GM18502 (cell line): ENCODE measurements around the gene PM20D1.
A peak's percentile ranks its signal among the peaks of the same experiment; 100 is the strongest.

Experiments
- ATAC-seq: cut with Tn5 transposase; IDR thresholded peaks from one replicate; pipeline ENCODE4 v1.9.1; 2021; ENCODE audit warnings: mild to moderate bottlenecking; ENCODE audit not compliant: unreplicated experiment, poor library complexity

Gene PM20D1

DNA sequence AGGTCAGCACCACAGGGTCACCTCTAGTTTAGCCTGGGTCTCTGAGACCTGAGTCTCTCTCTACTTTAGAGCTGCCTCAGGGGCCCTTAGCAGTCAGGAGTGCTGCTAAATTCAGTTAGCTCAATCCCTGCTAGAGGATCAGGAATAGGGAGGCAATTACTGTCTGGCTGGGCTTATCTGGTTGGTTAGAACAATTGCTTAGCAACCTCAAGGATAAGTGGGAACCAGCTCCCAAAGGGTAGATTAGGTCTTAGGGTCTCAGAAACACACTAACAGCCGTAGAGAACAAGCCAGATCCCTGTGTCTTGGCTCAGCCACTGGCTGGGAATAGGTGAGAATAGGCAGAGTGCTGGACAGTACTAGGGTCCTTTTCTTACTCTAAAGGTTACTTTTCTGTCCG lies 7.7 kb downstream of the PM20D1 start:
- ATAC-seq = no peak

DNA sequence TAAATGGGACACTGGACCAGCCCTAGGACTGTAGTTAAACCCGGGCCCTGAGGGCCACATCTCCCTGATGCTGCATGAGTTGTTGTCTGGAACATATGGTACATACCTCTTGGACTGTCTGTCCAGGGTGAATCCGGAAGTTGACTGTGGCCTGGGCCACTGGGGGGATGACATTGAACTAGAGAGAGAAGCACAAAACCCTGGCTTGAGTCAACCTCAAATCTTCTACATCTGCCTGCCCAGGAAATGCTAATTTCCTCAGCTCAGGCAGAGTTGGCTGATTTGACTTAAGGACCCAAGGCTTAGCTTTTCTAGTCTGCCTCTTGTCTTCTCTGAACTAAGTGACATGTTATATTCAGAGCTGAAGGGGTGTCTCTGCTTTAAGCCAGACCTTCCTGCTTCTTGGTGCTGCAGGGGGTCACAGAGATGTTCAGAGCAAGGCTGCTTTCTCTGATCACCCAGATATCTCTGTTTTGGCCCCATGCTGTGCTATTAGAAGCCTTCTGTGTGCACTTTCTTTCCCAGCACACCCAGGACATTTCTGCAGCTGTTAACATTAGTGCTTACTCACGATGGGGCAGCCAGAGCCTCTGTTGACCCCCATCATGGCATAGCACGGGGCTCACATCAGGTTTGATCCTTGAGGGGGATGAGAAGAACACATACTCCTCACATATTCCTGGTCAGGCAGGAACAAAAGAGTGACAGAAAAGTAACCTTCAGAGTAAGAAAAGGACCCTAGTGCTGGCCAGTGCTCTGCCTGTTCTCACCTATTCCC lies 9.6 kb downstream of the PM20D1 start:
- no peak for ATAC-seq

DNA sequence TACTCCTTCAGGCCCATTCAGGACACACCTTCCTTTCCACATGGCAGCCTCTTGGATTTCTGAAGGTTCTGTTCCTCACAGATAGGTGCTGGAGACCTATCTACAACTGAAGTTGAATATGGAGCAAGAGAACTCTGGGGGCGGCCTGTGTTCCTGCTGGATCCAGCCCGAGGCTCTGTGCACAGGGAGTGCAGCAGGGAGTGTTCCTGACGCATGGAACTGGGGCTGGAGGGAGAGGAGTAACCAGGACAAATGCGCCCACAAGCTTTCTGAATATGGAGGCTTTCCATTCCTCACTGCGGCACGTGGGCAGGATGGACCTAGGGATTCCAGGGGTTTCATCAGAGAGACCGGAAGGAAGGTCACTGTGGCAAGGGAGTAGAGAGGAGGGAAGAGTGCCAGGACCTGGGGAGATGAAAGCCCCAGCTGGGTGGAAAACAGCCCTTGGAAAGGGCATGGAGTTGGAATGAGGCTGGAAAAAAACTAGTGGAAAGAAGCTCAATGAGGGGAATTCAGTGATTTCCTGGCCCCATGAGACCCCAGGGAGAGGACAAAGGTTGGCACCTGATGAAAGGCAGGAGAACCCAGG lies 12.5 kb downstream of the PM20D1 start:
- ATAC-seq = no peak

DNA sequence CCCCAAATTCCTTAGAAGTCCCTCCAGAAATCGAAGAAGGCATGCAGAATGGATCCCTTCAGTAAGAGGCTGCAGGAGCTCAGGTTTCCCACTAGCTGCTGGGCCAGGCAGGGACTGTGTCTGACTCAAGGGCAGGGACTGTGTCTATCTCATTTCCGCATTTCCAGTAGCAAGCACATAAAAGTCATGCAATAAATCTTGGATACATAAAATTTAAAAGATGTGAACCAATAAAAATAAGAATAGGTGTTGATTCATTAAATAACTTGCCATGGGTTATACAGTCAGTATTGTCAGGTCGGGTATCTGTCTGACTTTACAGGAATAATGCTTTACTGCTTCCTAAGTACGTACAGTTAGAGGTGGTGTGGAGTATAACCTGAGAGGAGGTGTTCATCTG lies 15.2 kb downstream of the PM20D1 start:
- no peak for ATAC-seq

DNA sequence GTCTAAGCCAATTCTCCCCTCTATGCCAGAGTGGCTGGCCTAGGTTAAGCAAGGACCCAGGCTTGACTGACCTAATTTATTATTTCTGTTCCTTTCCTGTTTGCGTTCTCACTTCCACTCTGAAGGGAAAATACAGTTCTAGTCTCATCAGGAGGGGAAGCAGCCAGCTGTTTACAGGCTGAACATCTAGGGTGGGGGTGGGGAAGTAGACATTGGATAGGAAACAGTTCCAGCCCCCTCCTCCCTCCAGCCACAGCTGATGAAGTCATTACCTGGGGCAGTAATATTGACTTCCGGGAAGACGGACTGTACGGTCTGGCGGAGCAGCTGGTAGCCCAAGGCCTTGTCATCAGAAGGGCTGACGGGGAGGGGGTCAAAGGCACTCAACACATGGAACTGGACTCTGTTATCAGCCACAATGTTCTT lies 17.6 kb downstream of the PM20D1 start:
- ATAC-seq = no peak

DNA sequence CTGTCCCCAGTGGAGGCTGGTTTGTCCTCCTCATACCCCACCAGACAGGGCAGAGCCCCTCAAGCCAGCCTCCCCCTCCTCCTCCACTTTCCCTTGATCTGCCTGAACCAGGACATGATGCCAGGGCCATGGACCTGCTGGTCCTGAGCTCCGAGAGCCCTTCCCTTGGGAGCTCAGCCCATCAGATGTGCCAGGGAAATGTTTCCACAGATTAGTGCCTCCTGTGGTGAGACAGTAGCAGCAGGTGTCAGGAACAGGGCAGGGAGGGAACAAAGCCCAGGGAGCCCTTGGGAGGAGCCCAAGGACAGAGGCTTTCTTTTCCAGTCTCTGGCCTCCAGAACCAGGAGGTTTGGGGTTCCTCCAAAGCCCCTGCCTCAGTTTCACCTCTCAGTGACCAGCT lies 22.3 kb downstream of the PM20D1 start:
- no peak for ATAC-seq

DNA sequence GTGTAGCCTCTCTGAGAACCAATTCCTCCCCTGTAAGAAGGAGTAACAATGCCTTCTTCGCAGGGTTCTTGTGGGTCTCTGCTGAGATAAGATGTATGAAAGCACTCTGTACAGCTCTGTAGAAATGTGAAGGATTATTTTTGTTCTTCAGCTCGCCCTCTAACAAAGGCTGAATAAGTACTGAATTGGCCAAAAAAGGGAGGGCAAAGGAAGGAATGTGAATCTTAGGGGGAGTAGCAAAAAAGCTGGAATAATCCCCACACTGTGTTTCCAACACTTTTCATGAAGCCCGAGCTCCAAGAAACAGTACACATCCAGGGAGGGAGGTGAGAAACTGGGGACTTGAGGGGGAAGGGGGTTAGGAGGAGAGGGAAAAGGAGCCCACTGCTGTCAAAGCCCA lies 22.9 kb downstream of the PM20D1 start:
- ATAC-seq = no peak

DNA sequence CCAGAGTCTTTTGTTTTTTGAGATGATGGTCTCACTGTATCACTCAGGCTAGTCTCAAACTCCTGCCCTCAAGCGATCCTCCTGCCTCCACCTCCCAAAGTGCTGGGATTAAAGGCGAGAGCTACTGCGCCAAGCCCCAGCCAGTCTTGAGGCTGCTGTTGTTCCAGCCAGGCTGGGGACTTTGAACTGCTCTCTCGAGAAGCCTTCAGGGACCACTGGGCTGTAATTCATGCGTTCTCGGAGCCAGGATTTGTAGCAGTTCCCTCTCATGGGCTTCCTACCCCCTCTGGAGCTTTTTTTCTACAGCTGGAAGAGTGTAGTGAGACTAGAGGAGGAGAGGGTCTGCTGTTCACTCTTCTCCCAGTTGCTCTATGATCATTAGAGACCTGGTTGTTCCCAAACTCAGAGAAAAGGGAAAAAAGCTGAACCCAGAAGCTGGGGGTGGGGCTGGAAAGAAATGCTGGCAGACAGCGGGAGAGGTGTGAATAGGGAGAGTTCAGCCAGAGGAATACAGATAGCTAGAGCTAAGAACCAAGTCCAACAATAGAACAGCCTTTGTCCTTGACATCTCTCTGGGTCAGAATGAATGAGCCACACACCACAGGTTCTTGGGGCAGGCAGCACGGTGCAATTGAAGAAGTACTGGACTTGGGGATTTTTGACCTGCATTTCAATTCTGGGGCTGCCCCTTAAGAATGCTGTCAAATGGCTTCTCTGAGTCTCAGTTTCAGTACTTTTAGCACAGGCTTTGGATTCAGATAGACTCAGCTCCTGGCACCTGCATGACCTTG lies 23.7 kb downstream of the PM20D1 start:
- no peak for ATAC-seq

DNA sequence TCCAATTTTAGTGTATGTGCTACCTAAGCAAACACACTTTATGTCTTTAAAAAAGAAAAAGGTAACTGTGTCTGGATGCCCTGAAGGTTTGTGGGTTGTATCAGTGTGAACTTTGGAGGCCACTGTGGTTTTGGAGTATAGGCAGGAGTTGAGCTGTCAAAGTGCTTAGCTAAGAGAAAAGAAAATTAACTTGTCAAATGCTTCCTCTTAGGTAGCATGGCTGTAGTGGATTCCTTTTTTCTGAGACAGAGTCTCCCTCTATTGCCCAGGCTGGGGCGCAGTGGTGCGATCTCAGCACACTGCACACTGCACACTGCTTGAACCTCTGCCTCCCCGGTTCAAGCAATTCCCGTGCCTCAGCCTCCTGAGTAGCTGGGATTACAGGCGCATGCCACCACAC lies 25.8 kb downstream of the PM20D1 start:
- no peak for ATAC-seq

DNA sequence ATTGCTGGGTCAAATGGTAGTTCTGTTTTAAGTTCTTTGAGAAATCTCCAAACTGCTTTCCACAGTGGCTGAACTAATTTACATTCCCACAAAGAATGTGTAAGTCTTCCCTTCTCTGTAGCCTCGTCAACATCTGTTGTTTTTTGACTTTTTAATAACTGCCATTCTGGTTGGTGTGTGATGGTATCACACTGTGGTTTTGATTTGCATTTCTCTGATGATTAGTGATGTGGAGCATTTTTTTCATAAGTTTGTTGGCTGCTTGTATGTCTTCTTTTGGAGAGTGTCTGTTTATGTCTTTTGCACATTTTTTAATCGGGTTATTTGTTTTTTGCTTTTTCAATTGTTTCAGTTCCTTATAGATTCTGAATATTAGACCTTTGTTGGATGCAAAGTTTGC lies 26.7 kb downstream of the PM20D1 start:
- ATAC-seq = peak; percentile 69

DNA sequence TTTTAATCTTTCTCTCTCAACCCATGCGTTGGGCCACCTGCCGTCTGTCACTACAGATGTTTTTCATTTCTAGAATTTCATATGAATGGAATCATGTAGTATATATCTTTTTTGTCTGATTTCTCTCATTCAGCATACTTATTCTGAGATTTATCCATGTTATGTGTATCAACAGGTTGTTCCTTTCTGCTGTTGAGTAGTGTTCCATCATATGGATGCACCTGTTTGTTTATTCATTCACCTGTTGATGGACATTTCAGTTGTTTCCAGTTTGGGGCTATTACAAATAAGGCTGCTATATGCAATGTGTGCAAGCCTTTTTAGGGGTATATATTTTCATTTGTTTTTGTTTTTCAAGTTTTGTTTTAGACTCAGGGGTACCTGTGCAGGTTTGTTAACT lies 27.5 kb downstream of the PM20D1 start:
- no peak for ATAC-seq

DNA sequence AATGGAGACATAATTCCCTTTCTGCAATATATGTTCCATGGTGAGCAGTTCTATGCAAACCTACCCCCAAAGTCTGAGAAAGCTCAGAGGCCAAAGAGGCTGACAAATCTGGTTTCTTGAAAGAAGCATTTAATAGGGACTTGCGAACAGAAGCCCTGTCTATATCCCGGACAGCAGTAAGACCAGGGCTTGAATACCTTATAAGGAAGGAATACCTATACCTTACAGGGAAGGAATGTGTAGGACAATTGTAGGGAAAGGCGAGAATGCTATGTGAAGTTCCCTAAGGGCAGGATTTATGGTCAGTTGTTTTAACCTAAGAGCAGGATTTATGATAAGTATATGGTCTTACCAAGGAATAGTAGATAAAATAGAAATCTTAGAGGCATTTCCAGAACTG lies 31.9 kb downstream of the PM20D1 start:
- ATAC-seq = no peak

DNA sequence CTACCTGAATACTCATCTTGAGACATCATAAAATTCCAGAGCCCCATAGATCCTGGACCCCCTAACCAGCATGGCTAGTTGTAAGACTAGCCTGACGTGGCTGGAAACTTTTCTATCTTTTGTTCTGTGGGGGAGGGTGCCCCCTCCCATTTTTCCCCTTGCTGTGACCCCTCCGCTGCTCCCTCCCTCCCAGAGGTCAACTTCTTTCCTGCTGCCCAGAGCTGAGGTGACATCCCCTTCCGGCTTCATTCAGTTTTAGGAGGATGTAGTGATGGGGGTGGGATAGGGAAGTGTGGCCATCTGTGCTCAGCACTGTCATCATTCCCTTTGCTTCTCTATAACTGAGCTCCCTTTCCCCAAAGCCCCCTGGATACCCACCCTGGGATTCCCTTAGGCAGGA lies 32.6 kb downstream of the PM20D1 start:
- no peak for ATAC-seq

DNA sequence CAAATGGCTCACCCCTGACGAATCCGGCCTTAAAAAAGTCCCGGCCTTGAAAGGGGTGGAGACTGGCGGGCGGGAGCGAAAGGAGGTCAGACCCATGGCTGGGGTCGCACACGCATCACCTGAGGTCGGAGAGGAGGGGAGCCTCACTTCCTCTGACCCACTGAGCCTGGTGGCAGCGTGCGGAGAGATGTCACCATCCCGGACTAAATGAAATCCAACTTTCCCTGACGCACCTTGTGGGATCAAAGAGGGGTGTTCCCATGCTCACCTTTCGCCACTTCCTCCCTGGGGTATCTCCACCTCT lies 36.2 kb downstream of the PM20D1 start:
- peak; percentile 16 for ATAC-seq

DNA sequence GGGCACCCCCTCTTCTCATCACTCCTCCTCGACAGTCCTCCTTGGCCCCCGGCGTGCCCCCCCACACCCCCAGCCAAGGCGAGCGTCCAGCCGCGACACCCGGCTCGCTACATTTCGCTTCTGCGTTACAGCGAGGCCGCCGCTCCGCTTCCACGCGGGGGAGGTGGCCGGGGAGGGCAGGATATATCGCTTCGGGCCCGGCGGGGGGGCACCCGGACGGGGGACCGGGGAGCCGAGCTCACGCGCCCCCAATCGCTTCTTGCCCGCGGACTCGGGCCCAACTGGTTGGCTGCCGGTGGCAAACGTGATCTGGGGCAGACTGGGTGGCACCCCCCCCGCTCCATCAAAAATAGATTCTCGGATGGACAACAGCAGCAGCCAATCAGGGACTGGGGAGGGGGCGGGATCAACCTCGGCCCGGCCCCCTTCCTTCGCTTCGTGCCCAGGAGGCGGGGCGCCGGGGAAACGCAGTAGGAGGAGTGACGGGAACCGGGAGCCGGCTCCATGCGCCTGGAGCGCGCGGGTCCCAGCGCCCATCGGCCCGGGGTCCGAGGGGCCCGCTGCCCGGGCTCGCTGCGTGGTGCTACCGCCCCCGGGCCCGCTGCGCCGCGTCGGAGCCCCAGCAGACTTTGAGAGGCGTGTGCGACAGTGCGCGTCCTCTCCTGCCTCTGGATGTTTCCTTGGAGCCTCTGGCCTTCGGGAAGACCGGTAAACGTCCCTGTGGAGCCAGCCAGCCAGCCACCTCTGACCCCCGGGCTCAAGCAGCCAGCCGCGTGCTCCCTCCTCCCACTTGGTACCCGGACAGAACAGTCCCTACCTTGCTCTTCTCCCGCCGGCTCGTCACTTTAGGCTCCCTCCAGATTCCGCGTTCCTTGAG lies 36.8 kb downstream of the PM20D1 start, which contains the start of gene SLC41A1:
TSS of gene SLC41A1 (minus strand) at position 321 of the 877 bp plus-strand sequence. CDS start 2,757 bp downstream, outside the sequence.
- ATAC-seq = peak; percentile 88

DNA sequence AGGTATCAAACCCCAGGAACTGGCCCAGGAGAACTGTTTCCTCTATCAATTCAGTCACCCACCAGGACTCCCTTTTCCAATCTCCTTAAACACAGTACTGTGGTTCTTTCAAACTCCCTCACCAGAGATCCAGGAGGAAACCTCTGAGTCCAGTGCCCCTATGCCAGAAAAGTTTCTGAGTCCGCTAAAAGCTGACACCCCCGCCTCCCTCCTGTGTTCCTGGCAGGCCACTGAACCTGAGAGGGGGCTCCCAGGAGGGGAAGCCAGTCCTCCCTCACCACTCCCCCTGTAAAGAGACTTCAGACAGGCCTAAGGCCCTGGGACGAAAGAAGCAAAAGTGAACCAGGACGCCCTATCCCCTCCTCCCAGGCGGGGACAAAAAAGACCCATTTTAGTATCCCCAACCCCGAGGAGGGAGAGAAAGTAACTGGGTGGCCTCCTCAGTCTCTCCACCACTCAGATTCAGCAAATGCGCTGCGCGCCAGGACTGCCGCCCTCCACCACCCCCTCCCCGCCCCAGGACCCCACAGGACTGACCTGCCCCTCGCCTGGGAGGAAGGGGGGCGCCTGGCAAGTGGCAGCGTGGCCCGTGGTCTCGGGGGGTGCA lies 37.6 kb downstream of the PM20D1 start:
- ATAC-seq = peak; percentile 17

DNA sequence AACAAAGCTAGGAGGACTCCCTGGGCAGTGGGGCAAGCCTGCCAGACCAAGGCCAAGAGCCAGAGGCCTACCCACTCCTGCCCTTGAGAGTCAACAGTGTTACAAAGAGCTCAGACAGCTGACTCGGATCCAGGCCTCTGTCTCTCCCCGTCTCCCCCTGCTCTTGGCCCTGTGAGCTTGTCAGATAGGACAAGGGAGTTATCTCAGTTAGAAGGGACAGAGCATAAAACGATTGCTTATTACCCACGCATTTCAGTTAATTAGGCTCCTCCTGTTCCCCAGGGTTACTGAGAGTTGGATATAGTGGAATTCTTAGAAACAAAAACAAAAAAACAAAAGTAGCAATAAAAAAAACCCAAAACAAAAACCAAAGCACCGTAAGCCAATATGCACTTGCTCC lies 38.3 kb downstream of the PM20D1 start:
- no peak for ATAC-seq

DNA sequence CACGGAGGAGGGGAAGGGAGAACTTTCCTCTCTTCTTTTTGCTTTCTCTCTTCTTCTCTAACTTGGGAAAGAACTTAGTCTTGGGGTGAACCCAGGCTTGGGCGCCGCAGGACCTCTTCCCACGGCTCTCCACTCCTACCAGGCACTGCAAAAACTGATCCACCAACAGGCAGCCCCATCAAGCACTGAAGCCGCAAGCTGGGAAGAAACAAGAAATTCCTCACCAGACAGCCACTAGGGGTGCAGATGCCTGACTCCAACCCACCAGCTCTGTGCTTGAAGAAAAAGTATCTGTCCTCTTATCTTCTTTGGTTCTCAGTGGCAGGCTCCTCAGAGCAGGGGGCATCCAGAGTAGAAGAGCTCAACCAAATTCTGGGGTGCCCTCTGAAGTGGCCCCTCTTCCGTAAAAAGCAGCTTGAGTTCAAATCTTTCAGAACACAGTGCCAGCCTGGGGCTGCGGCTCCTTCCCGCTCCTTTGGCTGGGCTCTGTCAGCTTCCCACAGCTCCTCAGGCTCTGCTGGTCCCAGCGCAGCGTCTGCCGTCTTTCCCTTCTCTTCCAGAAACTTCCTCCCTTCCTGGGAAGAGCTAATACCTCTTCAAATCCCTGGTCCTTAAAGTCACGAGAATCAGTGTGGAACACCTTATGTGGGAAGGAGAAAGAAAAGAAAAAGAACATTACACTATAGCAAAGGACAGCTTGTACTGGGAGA lies 39.3 kb downstream of the PM20D1 start:
- ATAC-seq = no peak

DNA sequence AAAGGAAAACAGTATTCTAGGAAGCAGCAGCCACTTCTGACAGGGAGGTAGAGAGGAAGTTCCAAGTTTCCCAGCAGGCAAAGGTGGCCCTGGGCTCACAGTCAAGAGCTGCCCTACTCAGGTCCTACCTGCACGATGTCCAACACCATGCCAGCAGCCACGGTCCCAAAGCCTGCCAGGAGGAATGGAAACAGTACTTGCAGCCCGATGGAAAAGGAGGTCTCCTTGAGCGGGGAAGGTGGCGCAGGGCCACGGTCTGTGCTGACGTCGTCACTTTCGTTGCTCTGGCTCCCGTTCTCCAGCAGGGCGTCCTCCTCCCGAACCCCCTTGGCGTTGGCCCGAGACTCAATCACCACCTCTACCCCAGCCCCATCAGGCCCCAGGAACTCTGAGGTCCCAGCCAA lies 40.0 kb downstream of the PM20D1 start:
- ATAC-seq = no peak
